Measurements from ENCODE around the gene SMKR1. TPM values are rescaled to one million over a fixed set of nuclear protein-coding genes. Genes with fewer than 3 reads are reported as not detected.

Gene SMKR1
- total and polyA plus RNA-seq, 8 donors, result 0.46 to 4.5 (median 1.1) TPM

- no peak for TF ChIP-seq CTCF (IDR thresholded peaks at IDR 0.05)
- Histone ChIP-seq H3K36me3 (no peaks in the 10 kb centered on the region), H3K27ac (no peak overlapping the region), H3K4me3 (no peak overlapping the region), H3K4me1 (no peaks in the 10 kb centered on the region), H3K9me3 (no peaks in the 10 kb centered on the region), H3K27me3 (no peaks in the 10 kb centered on the region)
- FAIRE-seq (no peak), DNase-seq (no peak), ATAC-seq (no peak)
- intact Hi-C loops (cut with DNase I), result no loop called here
- 55 to 80% methylated on average over 1 of the region's 1 CpG for WGBS, 2 donors
These were observed 8.8 kb upstream of the SMKR1 start for GRCh38 chr7:129493555-129493954.

- 66 to 79% methylated on average over 5 of the region's 5 CpGs for WGBS, 2 donors
- no peaks in the 10 kb centered on the region for H3K4me1 ChIP-seq
These were observed 8.3 kb upstream of the SMKR1 start for GRCh38 chr7:129494041-129494440.

GRCh38 chr7:129495987-129496386, 6.3 kb upstream of the SMKR1 start:
- no peak overlapping the region for H3K4me3 ChIP-seq
- no peaks in the 10 kb centered on the region for H3K27me3 ChIP-seq
- ATAC-seq (no peak), DNase-seq (no peak), FAIRE-seq (no peak)
- no peaks in the 10 kb centered on the region for H3K36me3 ChIP-seq
- 48 to 63% methylated on average over 1 of the region's 1 CpG for WGBS, 2 donors
- H3K27ac ChIP-seq, result no peak overlapping the region
- no peaks in the 10 kb centered on the region for H3K9me3 ChIP-seq
- no peaks in the 10 kb centered on the region for H3K4me1 ChIP-seq
- TF ChIP-seq CTCF (IDR thresholded peaks at IDR 0.05), result no peak
- intact Hi-C loops (cut with DNase I), result no loop called here

More at GRCh38 chr7:129494041-129494440, 8.3 kb upstream of the SMKR1 start:
- FAIRE-seq (no peak), DNase-seq (no peak), ATAC-seq (no peak)
- intact Hi-C loops (cut with DNase I), result no loop called here
- no peak overlapping the region for H3K4me3 ChIP-seq
- H3K9me3 ChIP-seq, result no peaks in the 10 kb centered on the region
- no peak overlapping the region for H3K27ac ChIP-seq
- H3K36me3 ChIP-seq, result no peaks in the 10 kb centered on the region
- no peak for TF ChIP-seq CTCF (IDR thresholded peaks at IDR 0.05)
- no peaks in the 10 kb centered on the region for H3K27me3 ChIP-seq

GRCh38 chr7:129496653-129497052, 5.7 kb upstream of the SMKR1 start:
- FAIRE-seq, result no peak
- intact Hi-C loops (cut with DNase I), result no loop called here
- no peak for DNase-seq
- Histone ChIP-seq H3K27ac (no peak overlapping the region), H3K27me3 (no peaks in the 10 kb centered on the region), H3K4me1 (no peaks in the 10 kb centered on the region), H3K4me3 (no peak overlapping the region), H3K9me3 (no peaks in the 10 kb centered on the region), H3K36me3 (no peaks in the 10 kb centered on the region)
- TF ChIP-seq CTCF (IDR thresholded peaks at IDR 0.05), result no peak
- ATAC-seq, result no peak
- WGBS, 2 donors, result 61 to 74% methylated on average over 7 of the region's 7 CpGs

GRCh38 chr7:129497156-129497555, 5.2 kb upstream of the SMKR1 start:
- WGBS, 2 donors, result 89 to 96% methylated on average over 4 of the region's 4 CpGs
- Histone ChIP-seq H3K36me3 (no peaks in the 10 kb centered on the region), H3K27me3 (no peaks in the 10 kb centered on the region), H3K4me3 (no peak overlapping the region), H3K4me1 (peaks cover 0 to 3% (median 0%) of the 10 kb centered on the region in 3 donors), H3K27ac (no peak overlapping the region), H3K9me3 (no peaks in the 10 kb centered on the region)
- FAIRE-seq, result no peak
- no peak for ATAC-seq
- intact Hi-C loops (cut with DNase I), result no loop called here
- no peak for DNase-seq
- TF ChIP-seq CTCF (IDR thresholded peaks at IDR 0.05), result no peak
